Transverse colon (tissue), 3 donors: ENCODE data around the gene KDM5A.
"Not testable (repeated sequence)": the region's sequence is repeated elsewhere in the genome, so short reads cannot be mapped to it uniquely, and the experiment has no call there.

Experiments used
- POLR2A ChIP-seq: fragments of 450-650 bp; IDR thresholded peaks from one replicate; pipeline ENCODE4 v1.6.1; 2016; ENCODE audit warnings: antibody characterized with exemption, mild to moderate bottlenecking, moderate library complexity
- POLR2AphosphoS5 ChIP-seq, 3 donors: sonication (generic); formaldehyde crosslinking; IDR thresholded peaks; one replicate each; pipeline ENCODE4 v1.6.1; 2016; ENCODE audit warnings: antibody characterized with exemption in 3 of 3

DNA sequence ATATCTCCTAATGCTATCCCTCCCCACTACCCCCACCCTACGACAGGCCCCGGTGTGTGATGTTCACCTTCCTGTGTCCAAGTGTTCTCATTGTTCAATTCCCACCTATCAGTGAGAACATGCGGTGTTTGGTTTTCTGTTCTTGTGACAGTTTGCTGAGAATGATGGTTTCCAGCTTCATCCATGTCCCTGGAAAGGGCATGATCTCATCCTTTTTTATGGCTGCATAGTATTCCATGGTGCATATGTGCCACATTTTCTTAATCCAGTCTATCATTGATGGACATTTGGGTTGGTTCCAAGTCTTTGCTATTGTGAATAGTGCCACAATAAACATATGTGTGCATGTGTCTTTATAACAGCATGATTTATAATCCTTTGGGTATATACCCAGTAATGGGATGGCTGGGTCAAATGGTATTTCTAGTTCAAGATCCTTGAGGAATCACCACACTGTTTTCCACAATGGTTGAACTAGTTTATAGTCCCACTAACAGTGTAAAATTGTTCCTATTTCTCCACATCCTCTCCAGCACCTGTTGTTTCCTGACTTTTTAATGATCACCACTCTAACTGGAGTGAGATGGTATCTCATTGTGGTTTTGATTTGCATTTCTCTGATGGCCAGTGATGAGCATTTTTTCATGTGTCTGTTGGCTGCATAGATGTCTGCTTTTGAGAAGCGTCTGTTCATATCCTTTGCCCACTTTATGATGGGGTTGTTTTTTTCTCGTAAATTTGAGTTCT lies 18.2 kb downstream of the KDM5A start:
- TF ChIP-seq POLR2A; POLR2AphosphoS5 (IDR thresholded peaks at IDR 0.05): not testable (repeated sequence)
